Measurements from ENCODE around the gene RALGAPB. TPM values are rescaled to one million over a fixed set of nuclear protein-coding genes. Genes with fewer than 3 reads are reported as not detected.

The RALGAPB gene
- total RNA-seq, 1 donor from 2014 or later, result 20.8 TPM

GRCh38 chr20:38564680-38565079, 92.0 kb downstream of the RALGAPB start:
- H3K4me3 ChIP-seq (ENCODE audit: low read depth, low read length), result no peak overlapping the region
- no peaks in the 10 kb centered on the region for H3K27me3 ChIP-seq (ENCODE audit: control insufficient read depth, insufficient read depth, low read length)
- peaks cover 2% of the 10 kb centered on the region for H3K36me3 ChIP-seq (ENCODE audit: control insufficient read depth, insufficient read depth, low read length)
- TF ChIP-seq CTCF (IDR thresholded peaks at IDR 0.05; ENCODE audit: insufficient read depth, low read length, severe bottlenecking), result no peak
- FAIRE-seq (no peak), DNase-seq (ENCODE audit: low read depth) (no peak)

GRCh38 chr20:38566036-38566598, 93.5 kb downstream of the RALGAPB start:
- Histone ChIP-seq H3K36me3 (ENCODE audit: control insufficient read depth, insufficient read depth, low read length) (peaks cover 2% of the 10 kb centered on the region), H3K27me3 (ENCODE audit: control insufficient read depth, insufficient read depth, low read length) (no peaks in the 10 kb centered on the region), H3K4me3 (ENCODE audit: low read depth, low read length) (no peak overlapping the region)
- no peak for TF ChIP-seq CTCF (IDR thresholded peaks at IDR 0.05; ENCODE audit: insufficient read depth, low read length, severe bottlenecking)
- no peak for DNase-seq (ENCODE audit: low read depth)
- FAIRE-seq, result no peak

GRCh38 chr20:38569747-38570525, 97.3 kb downstream of the RALGAPB start:
- H3K4me3 ChIP-seq (ENCODE audit: low read depth, low read length), result no peak overlapping the region
- H3K36me3 ChIP-seq (ENCODE audit: control insufficient read depth, insufficient read depth, low read length), result peaks cover 2% of the 10 kb centered on the region
- H3K27me3 ChIP-seq (ENCODE audit: control insufficient read depth, insufficient read depth, low read length), result no peaks in the 10 kb centered on the region
- no peak for TF ChIP-seq CTCF (IDR thresholded peaks at IDR 0.05; ENCODE audit: insufficient read depth, low read length, severe bottlenecking)
- FAIRE-seq (peak; percentile 75), DNase-seq (ENCODE audit: low read depth) (no peak)

- Histone ChIP-seq H3K36me3 (ENCODE audit: control insufficient read depth, insufficient read depth, low read length) (peaks cover 3% of the 10 kb centered on the region), H3K27me3 (ENCODE audit: control insufficient read depth, insufficient read depth, low read length) (no peaks in the 10 kb centered on the region), H3K4me3 (ENCODE audit: low read depth, low read length) (no peak overlapping the region)
- DNase-seq (ENCODE audit: low read depth), result no peak
- no peak for FAIRE-seq
- no peak for TF ChIP-seq CTCF (IDR thresholded peaks at IDR 0.05; ENCODE audit: insufficient read depth, low read length, severe bottlenecking)
Observed at GRCh38 chr20:38573413-38573812, 100.8 kb downstream of the RALGAPB start.

- FAIRE-seq, result peak; percentile 58
- Histone ChIP-seq H3K27me3 (ENCODE audit: control insufficient read depth, insufficient read depth, low read length) (no peaks in the 10 kb centered on the region), H3K36me3 (ENCODE audit: control insufficient read depth, insufficient read depth, low read length) (peaks cover 2% of the 10 kb centered on the region), H3K4me3 (ENCODE audit: low read depth, low read length) (no peak overlapping the region)
- DNase-seq (ENCODE audit: low read depth), result no peak
- TF ChIP-seq CTCF (IDR thresholded peaks at IDR 0.05; ENCODE audit: insufficient read depth, low read length, severe bottlenecking), result no peak
Observed at GRCh38 chr20:38579219-38579910, 106.7 kb downstream of the RALGAPB start.

Data from bronchial epithelial cell (primary cell).